Measurements from ENCODE around the gene GAPVD1. TPM values are rescaled to one million over a fixed set of nuclear protein-coding genes. Genes with fewer than 3 reads are reported as not detected.
A peak's percentile ranks its signal among the peaks of the same experiment; 100 is the strongest.

Gene GAPVD1
- total and polyA plus RNA-seq, 2 of the 13 experiments (the other 11 are each of a cell fraction or from before 2014, with no cell fraction given) = 11.1 to 33.2 TPM

- no peak for TF ChIP-seq ZNF597 (CRISPR knock-in tag; IDR thresholded peaks at IDR 0.05)
- TF ChIP-seq POLR2AphosphoS5 (IDR thresholded peaks at IDR 0.05; ENCODE audit: low read depth, low read length) = peak; percentile 87
- peak; percentile 31; the same call in 1 of the 2 replicates for TF ChIP-seq ISL2 (CRISPR knock-in tag; IDR thresholded peaks at IDR 0.05)
- 0 out of 2 replicates have a peak, but pooled peaks have one; percentile 17 for TF ChIP-seq DNMT3B (CRISPR knock-in tag; conservative IDR thresholded peaks at IDR 0.05)
- TF ChIP-seq RARG (CRISPR knock-in tag; IDR thresholded peaks at IDR 0.05; ENCODE audit: low read depth) = no peak
- no peak for TF ChIP-seq DR1 (CRISPR knock-in tag; IDR thresholded peaks at IDR 0.05)
- TF ChIP-seq IRF9 (CRISPR knock-in tag; IDR thresholded peaks at IDR 0.05; ENCODE audit: borderline replicate concordance) = peak; percentile 35; the same call in 1 of the 2 replicates
- TF ChIP-seq, protein P1, sequence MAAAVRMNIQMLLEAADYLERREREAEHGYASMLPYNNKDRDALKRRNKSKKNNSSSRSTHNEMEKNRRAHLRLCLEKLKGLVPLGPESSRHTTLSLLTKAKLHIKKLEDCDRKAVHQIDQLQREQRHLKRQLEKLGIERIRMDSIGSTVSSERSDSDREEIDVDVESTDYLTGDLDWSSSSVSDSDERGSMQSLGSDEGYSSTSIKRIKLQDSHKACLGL (CRISPR knock-in tag; IDR thresholded peaks at IDR 0.05) = peak; percentile 92; the same call in 1 of the 2 replicates
- TF ChIP-seq ZNF253 (CRISPR knock-in tag; IDR thresholded peaks at IDR 0.05; ENCODE audit: borderline replicate concordance) = no peak
- peak; percentile 50 for TF ChIP-seq MYC (CRISPR knock-in tag; IDR thresholded peaks at IDR 0.05; ENCODE audit: borderline replicate concordance)
- TF ChIP-seq ZNF333 (CRISPR knock-in tag; IDR thresholded peaks at IDR 0.05; ENCODE audit: borderline replicate concordance) = peak; percentile 96
- peak; percentile 60; the same call in 1 of the 2 replicates for TF ChIP-seq POGZ (CRISPR knock-in tag; IDR thresholded peaks at IDR 0.05)
- peak; percentile 44; the same call in 1 of the 2 replicates for TF ChIP-seq ZNF891 (CRISPR knock-in tag; IDR thresholded peaks at IDR 0.05)
- no peak for TF ChIP-seq CHD4 (IDR thresholded peaks at IDR 0.05; ENCODE audit: borderline replicate concordance, low read length)
- peak; percentile 46; the same call in 1 of the 2 replicates for TF ChIP-seq RAD21 (CRISPR knock-in tag; IDR thresholded peaks at IDR 0.05)
- TF ChIP-seq ELK4 (CRISPR knock-in tag; IDR thresholded peaks at IDR 0.05; ENCODE audit: borderline replicate concordance) = 0 out of 2 replicates have a peak, but pooled peaks have one; percentile 43
- TF ChIP-seq NCOA5 (CRISPR knock-in tag; IDR thresholded peaks at IDR 0.05) = no peak
- peak; percentile 5; the same call in 1 of the 2 replicates for TF ChIP-seq STAG1 (CRISPR knock-in tag; IDR thresholded peaks at IDR 0.05)
- peak; percentile 82; the same call in 1 of the 2 replicates for TF ChIP-seq ZNF788 (CRISPR knock-in tag; IDR thresholded peaks at IDR 0.05; ENCODE audit: borderline replicate concordance)
- TF ChIP-seq ZNF350 (CRISPR knock-in tag; IDR thresholded peaks at IDR 0.05; ENCODE audit: borderline replicate concordance, low read depth) = peak; percentile 34; the same call in 1 of the 2 replicates
- TF ChIP-seq SATB2 (CRISPR knock-in tag; IDR thresholded peaks at IDR 0.05) = 0 out of 2 replicates have a peak, but pooled peaks have one; percentile 31
- TF ChIP-seq ZSCAN25 (CRISPR knock-in tag; IDR thresholded peaks at IDR 0.05) = no peak; the same call in 1 of the 2 replicates
- TF ChIP-seq JUNB (CRISPR knock-in tag; IDR thresholded peaks at IDR 0.05; ENCODE audit: borderline replicate concordance) = no peak
- TF ChIP-seq ZNF138 (CRISPR knock-in tag; IDR thresholded peaks at IDR 0.05; ENCODE audit: low read depth) = peak; percentile 28; the same call in 1 of the 2 replicates
- 0 out of 2 replicates have a peak, but pooled peaks have one; percentile 55 for TF ChIP-seq ZNF546 (CRISPR knock-in tag; conservative IDR thresholded peaks at IDR 0.05)
Observed at GRCh38 chr9:125261501-125262293, at the start of gene GAPVD1 (continued).
